RWPE1 (cell line): ENCODE data around the gene PNMT.

Experiments
- CTCF ChIA-PET: fragments of 350-600 bp; sonication (Branson Sonifier 250); formaldehyde crosslinking; extraction: SDS; loops from one replicate; lab custom pipeline; 2021; lab: Yijun Ruan, JAX
- POLR2A ChIA-PET: fragments of 400-600 bp; formaldehyde crosslinking; extraction: SDS; loops from one replicate; lab custom pipeline; 2020; ENCODE audit warnings: antibody characterized with exemption; ENCODE audit not compliant: low non-redundant PET; lab: Yijun Ruan, JAX
- DNase-seq: peaks from one replicate; pipeline ENCODE4 v3.0.0; 2012; ENCODE audit warnings: low spot score
- H3K27ac ChIP-seq: fragments of 450-650 bp; 2 replicates; pipeline ENCODE4 v1.5.1; 2017
- CTCF ChIP-seq: fragments of 450-650 bp; conservative IDR thresholded peaks from 2 replicates; pipeline ENCODE4 v1.5.1; 2017; ENCODE audit warnings: low read depth, mild to moderate bottlenecking

The PNMT gene

DNA sequence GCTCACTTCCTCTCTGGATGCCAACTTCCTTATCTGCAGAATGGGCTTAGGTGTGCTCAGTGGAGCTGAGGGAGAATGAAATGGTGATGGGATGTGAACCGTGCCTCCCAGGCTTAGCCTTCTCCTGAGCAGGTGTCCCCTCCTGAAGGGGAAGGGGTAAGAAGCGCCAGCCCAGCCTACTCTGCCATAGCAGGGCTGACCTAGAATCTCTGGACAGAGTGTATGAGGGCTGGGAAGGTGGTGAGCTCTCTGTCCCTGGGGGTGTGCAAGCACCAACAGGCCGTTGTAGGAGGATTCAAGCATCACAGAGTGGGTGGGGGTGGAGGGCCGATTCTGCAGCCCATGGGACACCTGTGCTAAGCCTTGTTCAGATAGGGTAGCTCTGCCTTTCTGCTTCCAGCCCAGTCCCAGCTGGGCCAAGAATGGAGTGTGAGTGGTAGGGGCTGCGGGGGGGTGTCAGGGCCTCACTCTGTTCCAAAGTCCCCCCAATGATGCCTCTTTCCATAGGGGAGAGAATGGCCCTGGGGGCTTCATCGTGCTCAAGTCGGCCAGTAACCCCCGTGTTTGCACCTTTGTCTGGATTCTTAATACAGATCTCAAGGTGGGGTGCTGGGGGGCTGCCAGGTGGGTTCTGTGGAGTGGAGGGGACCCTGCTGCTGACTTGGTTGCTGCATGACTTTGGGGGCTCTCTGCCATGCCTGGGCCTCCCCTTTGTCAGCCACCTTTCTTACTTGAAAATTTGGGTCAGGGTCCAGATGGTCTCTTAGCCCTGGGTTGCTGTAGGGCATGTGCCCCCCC is 6.3 kb upstream of the PNMT start:
- CTCF ChIA-PET: interaction anchor here (0.6 to 1.4 kb wide), 5 partner anchors 8 to 88 kb away, joined by 3 to 5 read pairs (median 3); no protein-coding TSS in a partner anchor
- no peak for TF ChIP-seq CTCF
- DNase-seq: no peak
- POLR2A ChIA-PET: no interaction called here
- peak overlapping the region; percentile 29; the same call in 1 of the 2 replicates for H3K27ac ChIP-seq

- no peak for DNase-seq
- no peak for TF ChIP-seq CTCF
- ChIA-PET POLR2A (no interaction called here), CTCF (interaction anchor here (0.6 to 2.4 kb wide), 5 partner anchors 9 to 97 kb away, joined by 3 to 13 read pairs (median 5); no protein-coding TSS in a partner anchor)
- H3K27ac ChIP-seq: peak overlapping the region; percentile 29
These were observed 5.5 kb upstream of the PNMT start for GRCh38 chr17:39662551-39663339.

GRCh38 chr17:39663340-39663687 is 4.9 kb upstream of the PNMT start:
- ChIA-PET POLR2A (no interaction called here), CTCF (interaction anchor here (0.6 to 2.4 kb wide), 4 partner anchors 9 to 98 kb away, joined by 3 to 13 read pairs (median 6); no protein-coding TSS in a partner anchor)
- H3K27ac ChIP-seq: peak overlapping the region; percentile 29; the same call in 1 of the 2 replicates
- no peak for TF ChIP-seq CTCF
- DNase-seq: no peak

DNA sequence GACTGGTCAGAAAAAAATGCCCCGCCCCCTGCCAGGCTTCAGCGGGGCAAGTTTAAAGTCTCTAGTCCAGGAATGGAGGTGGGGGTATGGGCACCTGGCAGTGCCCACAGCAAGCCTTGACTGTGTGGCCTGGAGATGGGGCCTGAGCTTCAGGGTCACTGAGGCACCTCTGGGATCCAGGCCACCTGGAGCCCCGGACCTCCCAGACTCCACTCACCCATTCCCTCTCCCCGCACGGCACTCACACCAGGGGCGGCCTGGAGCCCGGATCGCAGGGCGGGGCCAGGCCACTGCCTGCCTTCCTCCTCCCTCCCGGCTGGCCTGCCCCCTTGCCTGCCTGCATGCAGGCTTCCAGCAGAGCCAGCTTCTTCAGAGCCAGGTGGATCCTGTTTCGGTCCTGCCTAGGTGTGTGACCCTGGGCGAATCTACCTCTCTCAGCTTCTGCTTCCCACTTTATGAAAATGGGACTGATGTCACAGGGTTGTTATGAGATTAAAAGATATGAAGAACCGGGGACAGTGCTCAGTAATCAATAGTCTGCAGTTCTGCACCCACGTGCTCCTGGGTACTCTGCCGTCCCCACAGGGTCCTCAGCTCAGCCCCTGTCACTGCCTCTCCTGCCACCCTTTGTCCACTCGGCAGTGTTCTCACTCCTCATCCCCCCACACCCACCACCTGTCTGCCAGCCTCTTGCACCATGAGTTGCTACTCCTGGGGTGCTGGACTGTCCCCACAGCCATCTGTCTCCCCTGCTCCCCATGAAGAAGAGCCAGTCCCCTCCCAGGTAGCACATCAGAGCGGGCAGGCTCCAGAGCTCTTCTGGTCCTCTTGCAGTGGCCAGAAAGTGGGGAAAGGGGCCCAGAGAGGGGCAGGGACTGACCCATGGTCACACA is 4.3 kb upstream of the PNMT start:
- CTCF ChIA-PET: interaction anchor here (0.6 to 2.4 kb wide), 7 partner anchors 9 to 99 kb away, joined by 3 to 13 read pairs (median 3); no protein-coding TSS in a partner anchor
- H3K27ac ChIP-seq: peak overlapping the region; percentile 27; the same call in 1 of the 2 replicates

More for the DNA sequence above, 4.3 kb upstream of the PNMT start:
- POLR2A ChIA-PET: no interaction called here
- no peak for DNase-seq
- no peak for TF ChIP-seq CTCF
